Colonic mucosa (tissue), 4 donors: Measurements from ENCODE around the gene AK2. TPM values are rescaled to one million over a fixed set of nuclear protein-coding genes. Genes with fewer than 3 reads are reported as not detected.

ENCODE experiments used
- DNase-seq: peaks from one replicate; pipeline ENCODE4 v3.0.0-alpha.2; 2020
- H3K27ac ChIP-seq: fragments of 200-600 bp; one replicate; pipeline ENCODE4 v1.8.0; 2021
- H3K27me3 ChIP-seq: fragments of 200-600 bp; one replicate; pipeline ENCODE4 v1.8.0; 2021
- H3K36me3 ChIP-seq: fragments of 200-600 bp; one replicate; pipeline ENCODE4 v1.8.0; 2021
- H3K4me1 ChIP-seq: fragments of 200-600 bp; one replicate; pipeline ENCODE4 v1.8.0; 2021; ENCODE audit warnings: mild to moderate bottlenecking
- H3K4me3 ChIP-seq: fragments of 200-600 bp; one replicate; pipeline ENCODE4 v1.8.0; 2021
- H3K9ac ChIP-seq, 2 donors: one replicate each; pipeline ENCODE4 v1.7.0; 2013; ENCODE audit warnings: control low read depth in 2 of 2, low read depth in 2 of 2, low read length in 2 of 2
- H3K9me3 ChIP-seq: fragments of 200-600 bp; one replicate; pipeline ENCODE4 v1.8.0; 2021
- CTCF ChIP-seq: fragments of 200-600 bp; IDR thresholded peaks from one replicate; pipeline ENCODE4 v1.8.0; 2022; ENCODE audit warnings: antibody characterized with exemption, mild to moderate bottlenecking
- intact Hi-C: fragments of 100-400 bp; cut with DNase I; formaldehyde crosslinking; loops from one replicate; pipeline ENCODE4 v1.14.1; 2022
- total RNA-seq, 2 donors: library from RNA; stranded (reverse); fragmentation: NEBNext Ultra II Directional in 1 of 2; extraction: Animal tissue kit (Norgen Biotek cat#: 25700) in 1 of 2; gene quantifications; one replicate each; pipeline ENCODE4 v1.2.1, GENCODE V29; 2021
- donor health status: healthy.
- donor health status: DM: no; HTN: no; CAD: no.
- donor health status: DM: no; HTN: no; CAD: no.

AK2 gene
- total RNA-seq, 2 donors from 2014 or later: 206 to 243 TPM

DNA sequence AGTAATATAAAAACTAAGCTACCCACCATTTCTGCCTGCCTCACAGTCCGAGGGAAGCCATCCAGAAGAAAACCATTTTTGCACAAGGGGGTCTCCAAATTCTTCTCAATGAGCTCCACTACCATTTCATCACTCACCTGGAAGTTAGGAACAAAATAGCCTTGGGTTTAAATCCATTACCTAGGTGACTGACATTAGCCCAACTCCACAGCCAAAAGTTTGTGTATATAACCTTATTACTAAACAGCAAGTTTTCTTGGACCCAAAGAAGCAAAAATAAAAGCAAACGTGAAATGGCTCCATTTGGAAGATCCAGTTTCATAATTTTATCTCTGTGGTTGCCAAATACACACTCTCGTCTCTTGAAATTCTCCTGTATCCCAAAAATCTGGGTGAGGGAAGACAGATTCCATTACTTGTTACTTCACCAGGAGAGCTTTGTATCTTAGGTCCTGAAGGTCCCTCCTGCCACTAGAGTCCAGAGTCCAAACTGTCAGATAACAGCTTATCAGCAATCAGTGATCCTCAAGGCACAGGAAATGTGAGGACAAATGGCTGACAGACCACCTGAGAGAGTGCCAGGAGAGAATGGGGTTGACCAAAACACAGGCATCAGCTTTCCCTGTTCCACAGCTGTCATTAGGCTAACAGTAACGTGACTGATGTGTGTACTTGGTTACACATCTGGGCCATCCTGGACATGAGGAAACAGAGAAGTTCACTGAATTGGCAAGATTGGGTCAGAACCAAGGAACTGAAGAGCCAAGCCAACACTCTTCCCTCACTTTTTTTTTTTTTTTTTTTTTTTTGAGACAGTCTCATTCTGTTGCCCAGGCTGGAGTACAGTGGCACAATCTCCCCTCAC is 14.9 kb downstream of the AK2 start:
- no peak for DNase-seq

DNA sequence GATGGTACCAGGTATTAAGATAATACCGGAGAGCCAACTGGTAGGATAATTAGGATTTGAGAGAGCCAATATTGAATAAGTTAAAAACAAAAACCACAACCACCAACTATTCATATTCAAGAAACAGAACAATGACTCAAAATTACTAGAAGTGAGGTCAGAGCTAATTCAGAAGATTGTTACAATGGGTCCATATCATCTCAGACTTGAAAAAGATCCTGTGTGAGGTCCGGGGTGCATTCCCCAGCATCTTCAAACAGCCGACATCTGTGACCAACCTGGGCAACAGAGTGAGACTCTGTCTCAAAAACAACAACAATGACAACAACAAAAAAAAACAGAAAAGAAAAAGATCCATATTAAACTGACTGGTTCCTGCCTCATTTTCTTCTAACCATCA is 18.6 kb downstream of the AK2 start:
- Histone ChIP-seq H3K4me1 (no peaks in the 10 kb centered on the region), H3K27ac (no peak overlapping the region), H3K4me3 (no peak overlapping the region), H3K36me3 (no peaks in the 10 kb centered on the region), H3K9ac (no peak overlapping the region), H3K9me3 (no peaks in the 10 kb centered on the region), H3K27me3 (no peaks in the 10 kb centered on the region)
- DNase-seq: no peak
- intact Hi-C loops: no loop called here
- TF ChIP-seq CTCF: no peak

More for the DNA sequence above, 14.9 kb downstream of the AK2 start:
- TF ChIP-seq CTCF: no peak
- Histone ChIP-seq H3K9ac (no peak overlapping the region), H3K4me3 (no peak overlapping the region), H3K27ac (peak overlapping the region; percentile 30), H3K27me3 (no peaks in the 10 kb centered on the region), H3K36me3 (no peaks in the 10 kb centered on the region), H3K9me3 (no peaks in the 10 kb centered on the region), H3K4me1 (no peaks in the 10 kb centered on the region)
- intact Hi-C loops: no loop called here

DNA sequence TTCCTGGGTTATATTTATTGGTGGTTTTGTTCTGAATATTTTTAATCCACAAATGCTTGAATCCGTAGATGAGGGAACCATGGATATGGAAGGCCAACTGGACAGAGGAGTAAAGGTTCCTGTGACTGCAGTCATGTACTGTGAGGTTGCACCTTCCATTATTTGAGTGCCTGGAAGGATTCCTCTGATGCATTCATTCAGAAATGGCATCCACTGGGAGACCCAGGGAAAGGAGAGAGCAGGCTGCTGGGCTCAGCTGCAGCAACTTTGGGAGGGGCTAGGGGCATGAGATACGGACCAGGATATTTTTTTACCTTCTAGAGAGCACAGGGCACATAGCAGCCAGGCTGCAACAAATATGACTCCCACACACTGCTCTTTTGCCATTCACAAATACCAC is 19.5 kb downstream of the AK2 start:
- H3K9ac ChIP-seq: no peak overlapping the region
- intact Hi-C loops: no loop called here
- no peak for DNase-seq
- no peaks in the 10 kb centered on the region for H3K4me1 ChIP-seq
- H3K9me3 ChIP-seq: no peaks in the 10 kb centered on the region
- TF ChIP-seq CTCF: no peak
- no peak overlapping the region for H3K27ac ChIP-seq
- no peaks in the 10 kb centered on the region for H3K36me3 ChIP-seq
- no peak overlapping the region for H3K4me3 ChIP-seq
- no peaks in the 10 kb centered on the region for H3K27me3 ChIP-seq

DNA sequence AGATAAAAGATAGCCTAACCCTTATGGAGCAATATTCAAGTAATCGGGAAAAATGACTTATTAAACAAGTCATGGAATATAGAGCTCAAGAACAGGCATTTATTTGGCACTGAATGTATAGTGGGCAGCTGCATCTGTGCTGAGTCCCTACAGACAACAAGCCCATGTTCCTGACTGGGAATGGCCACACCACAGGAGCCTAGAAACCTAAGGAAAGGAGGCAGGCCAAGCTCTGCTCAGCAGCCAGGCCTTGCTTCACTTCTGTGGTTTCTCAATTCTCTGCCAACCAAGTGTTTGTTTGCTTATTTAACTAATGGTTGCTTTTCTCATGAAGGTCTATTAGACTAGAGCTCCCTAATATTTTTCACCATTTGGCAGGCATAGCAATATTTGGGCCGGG is 21.5 kb downstream of the AK2 start:
- H3K36me3 ChIP-seq: no peaks in the 10 kb centered on the region
- no peaks in the 10 kb centered on the region for H3K4me1 ChIP-seq
- no peaks in the 10 kb centered on the region for H3K9me3 ChIP-seq
- H3K9ac ChIP-seq: no peak overlapping the region
- DNase-seq: no peak
- no peak for TF ChIP-seq CTCF
- intact Hi-C loops: no loop called here
- no peaks in the 10 kb centered on the region for H3K27me3 ChIP-seq
- no peak overlapping the region for H3K4me3 ChIP-seq
- no peak overlapping the region for H3K27ac ChIP-seq

GRCh38 chr1:33014464-33015163 is 22.1 kb downstream of the AK2 start:
- no peak overlapping the region for H3K27ac ChIP-seq

More at GRCh38 chr1:33014464-33015163, 22.1 kb downstream of the AK2 start:
- DNase-seq: no peak
- no peaks in the 10 kb centered on the region for H3K9me3 ChIP-seq
- no peaks in the 10 kb centered on the region for H3K27me3 ChIP-seq
- no peak overlapping the region for H3K9ac ChIP-seq
- intact Hi-C loops: no loop called here
- TF ChIP-seq CTCF: no peak
- H3K36me3 ChIP-seq: no peaks in the 10 kb centered on the region
- no peak overlapping the region for H3K4me3 ChIP-seq
- H3K4me1 ChIP-seq: no peaks in the 10 kb centered on the region
